BE2C (cell line): Measurements from ENCODE around the gene PAQR8.

Experiments
- DNase-seq: peaks from one replicate; pipeline ENCODE4 v3.0.0-alpha.2; 2020
- H3K27me3 ChIP-seq: fragments of 250-450 bp; sonication (Bioruptor Pico); 2 replicates; pipeline ENCODE4 v1.5.1; 2020; ENCODE audit warnings: mild to moderate bottlenecking
- H3K36me3 ChIP-seq: fragments of 250-450 bp; sonication (Bioruptor Pico); 2 replicates; pipeline ENCODE4 v1.5.1; 2020; ENCODE audit warnings: mild to moderate bottlenecking
- H3K4me1 ChIP-seq: fragments of 250-450 bp; sonication (Bioruptor Pico); 2 replicates; pipeline ENCODE4 v1.5.1; 2020
- H3K4me3 ChIP-seq: 2 replicates; pipeline ENCODE4 v1.5.1; 2011; ENCODE audit warnings: low read depth, low read length
- H3K9me3 ChIP-seq: fragments of 250-450 bp; sonication (Bioruptor Pico); 2 replicates; pipeline ENCODE4 v1.5.1; 2020
- CTCF ChIP-seq: IDR thresholded peaks from 2 replicates; pipeline ENCODE4 v1.5.1; 2012; ENCODE audit warnings: mild to moderate bottlenecking, low read depth, low read length

The PAQR8 gene

GRCh38 chr6:52331793-52332457 is 30.0 kb upstream of the PAQR8 start:
- Histone ChIP-seq H3K4me1 (peaks cover 7% of the 10 kb centered on the region), H3K4me3 (no peak overlapping the region), H3K27me3 (no peaks in the 10 kb centered on the region), H3K9me3 (no peaks in the 10 kb centered on the region), H3K36me3 (no peaks in the 10 kb centered on the region)
- no peak for DNase-seq
- no peak for TF ChIP-seq CTCF

DNA sequence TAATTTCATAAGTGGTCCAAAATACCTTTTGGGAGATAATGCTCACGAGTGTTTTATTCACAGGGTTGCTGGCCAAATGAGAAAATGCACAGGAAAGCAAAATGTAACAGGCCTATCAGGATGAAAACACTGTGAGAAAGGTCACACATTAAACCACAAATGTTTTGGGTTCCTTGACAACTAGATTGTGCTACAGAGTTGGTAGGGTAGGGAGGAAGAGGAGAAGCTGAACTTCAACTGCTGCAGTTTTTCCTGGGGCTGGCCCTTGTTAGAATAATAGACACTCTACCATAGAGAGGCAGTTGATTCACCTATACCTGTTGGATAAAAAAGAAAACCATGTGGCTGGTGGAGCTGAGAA is 28.1 kb upstream of the PAQR8 start:
- no peaks in the 10 kb centered on the region for H3K36me3 ChIP-seq
- H3K9me3 ChIP-seq, result no peaks in the 10 kb centered on the region
- no peak for DNase-seq
- H3K4me1 ChIP-seq, result no peaks in the 10 kb centered on the region; the same call in 1 of the 2 replicates
- H3K27me3 ChIP-seq, result no peaks in the 10 kb centered on the region
- no peak for TF ChIP-seq CTCF
- H3K4me3 ChIP-seq, result no peak overlapping the region

DNA sequence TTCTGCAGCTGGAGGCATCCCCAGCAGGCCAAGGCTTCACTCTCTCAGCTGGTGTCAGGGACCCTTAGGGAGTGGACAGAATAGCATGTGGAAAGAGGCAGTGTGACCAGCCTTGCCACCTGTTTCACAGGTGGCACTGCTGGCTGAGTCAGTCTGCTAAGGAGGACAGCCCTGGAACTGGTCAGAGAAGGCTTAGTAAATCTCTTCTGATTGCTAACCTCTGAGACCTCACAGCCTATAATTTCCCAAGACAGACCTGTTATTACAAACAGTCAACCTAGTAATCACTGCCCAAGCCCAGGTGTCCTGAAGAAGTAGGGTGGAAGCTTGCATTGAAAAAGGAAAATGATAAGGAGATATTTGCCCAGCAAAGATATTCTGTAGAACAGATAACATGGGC is 26.4 kb upstream of the PAQR8 start:
- Histone ChIP-seq H3K4me1 (no peaks in the 10 kb centered on the region), H3K36me3 (no peaks in the 10 kb centered on the region), H3K9me3 (no peaks in the 10 kb centered on the region), H3K4me3 (no peak overlapping the region), H3K27me3 (no peaks in the 10 kb centered on the region)
- no peak for DNase-seq
- TF ChIP-seq CTCF, result no peak

DNA sequence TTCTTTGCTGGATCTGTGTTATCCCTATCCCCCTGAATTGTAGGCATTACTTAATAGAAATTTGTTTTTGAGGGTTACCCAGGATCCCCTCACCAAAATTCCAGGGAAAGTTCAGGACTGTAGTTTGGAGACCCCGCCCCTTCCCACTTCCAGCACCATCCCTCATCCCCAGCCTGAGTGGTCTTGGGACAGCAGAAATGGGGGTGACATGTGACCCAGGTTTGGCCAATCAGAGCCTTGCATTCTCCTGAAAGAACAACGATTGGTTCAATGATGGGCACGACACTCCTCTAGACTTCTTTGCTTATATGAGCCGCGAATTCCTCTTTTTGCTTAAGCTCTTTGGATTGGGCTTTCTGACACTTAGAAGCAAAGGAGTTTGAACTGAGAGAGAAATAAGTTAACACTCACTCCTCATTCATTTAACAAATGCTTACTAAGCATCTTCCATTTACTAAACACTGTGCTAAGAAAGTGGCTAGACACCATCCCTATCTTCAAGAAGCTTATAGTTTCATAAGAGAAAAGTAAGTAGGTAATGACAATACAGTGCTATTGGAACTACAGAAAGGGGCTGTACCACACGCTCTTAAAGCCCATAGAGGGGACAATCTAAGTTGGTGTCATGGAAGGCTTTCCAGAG is 24.9 kb upstream of the PAQR8 start:
- no peaks in the 10 kb centered on the region for H3K9me3 ChIP-seq
- H3K4me3 ChIP-seq, result no peak overlapping the region
- H3K36me3 ChIP-seq, result no peaks in the 10 kb centered on the region
- no peaks in the 10 kb centered on the region for H3K4me1 ChIP-seq
- DNase-seq, result no peak
- TF ChIP-seq CTCF, result no peak
- H3K27me3 ChIP-seq, result no peaks in the 10 kb centered on the region

GRCh38 chr6:52337633-52338290 is 24.2 kb upstream of the PAQR8 start:
- no peaks in the 10 kb centered on the region for H3K4me1 ChIP-seq
- H3K36me3 ChIP-seq, result no peaks in the 10 kb centered on the region
- H3K27me3 ChIP-seq, result no peaks in the 10 kb centered on the region
- DNase-seq, result no peak
- no peaks in the 10 kb centered on the region for H3K9me3 ChIP-seq
- no peak for TF ChIP-seq CTCF
- H3K4me3 ChIP-seq, result no peak overlapping the region

DNA sequence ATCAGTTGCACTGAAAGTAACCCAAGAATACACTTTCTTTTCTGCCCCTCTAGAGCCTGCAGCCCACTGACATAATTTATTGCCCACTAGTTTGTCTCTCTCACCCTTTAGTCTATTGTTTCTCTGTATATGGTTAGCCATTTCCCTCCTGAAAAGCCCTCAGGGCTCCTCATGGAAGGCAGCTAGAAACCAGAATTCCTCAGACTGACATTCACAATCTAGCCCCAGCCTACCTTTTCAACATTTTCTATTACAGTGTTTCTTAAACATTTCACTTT is 21.4 kb upstream of the PAQR8 start:
- H3K9me3 ChIP-seq, result no peaks in the 10 kb centered on the region
- H3K4me3 ChIP-seq, result no peak overlapping the region
- DNase-seq, result no peak
- no peaks in the 10 kb centered on the region for H3K36me3 ChIP-seq
- TF ChIP-seq CTCF, result no peak
- no peaks in the 10 kb centered on the region for H3K4me1 ChIP-seq
- H3K27me3 ChIP-seq, result no peaks in the 10 kb centered on the region
